ENCODE measurements around the gene CACNA2D2. TPM values are rescaled to one million over a fixed set of nuclear protein-coding genes. Genes with fewer than 3 reads are reported as not detected.

The CACNA2D2 gene
- total RNA-seq, 1 donor from 2014 or later = 5.0 TPM

DNA sequence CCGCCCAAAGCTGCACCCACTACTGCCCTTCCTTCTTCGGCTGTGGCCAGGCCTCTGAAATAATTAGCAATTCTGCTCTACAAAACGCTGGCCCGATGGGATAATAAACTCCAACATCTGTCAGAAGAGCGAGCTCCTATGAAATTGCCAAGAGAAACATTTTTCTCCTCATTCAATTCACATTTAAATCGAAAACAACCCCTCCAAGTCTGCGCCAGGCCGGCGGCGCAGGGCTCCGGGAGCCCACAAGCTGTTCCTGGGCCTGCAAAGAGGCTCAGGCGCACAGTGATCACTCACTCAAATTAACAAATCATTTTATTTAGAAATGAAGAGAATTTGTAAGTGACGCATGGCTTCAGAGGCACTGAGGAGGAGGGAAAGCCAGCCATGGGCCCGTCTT, 88.8 kb downstream of the CACNA2D2 start:
- H3K4me3 Mint-ChIP-seq (ENCODE audit: unreplicated experiment) = no peak overlapping the region
- DNase-seq = no peak
- H3K27me3 Mint-ChIP-seq (ENCODE audit: unreplicated experiment) = peaks cover 2% of the 10 kb centered on the region
- H3K9me3 Mint-ChIP-seq (ENCODE audit: unreplicated experiment) = peaks cover 3% of the 10 kb centered on the region
- TF ChIP-seq, protein P1, sequence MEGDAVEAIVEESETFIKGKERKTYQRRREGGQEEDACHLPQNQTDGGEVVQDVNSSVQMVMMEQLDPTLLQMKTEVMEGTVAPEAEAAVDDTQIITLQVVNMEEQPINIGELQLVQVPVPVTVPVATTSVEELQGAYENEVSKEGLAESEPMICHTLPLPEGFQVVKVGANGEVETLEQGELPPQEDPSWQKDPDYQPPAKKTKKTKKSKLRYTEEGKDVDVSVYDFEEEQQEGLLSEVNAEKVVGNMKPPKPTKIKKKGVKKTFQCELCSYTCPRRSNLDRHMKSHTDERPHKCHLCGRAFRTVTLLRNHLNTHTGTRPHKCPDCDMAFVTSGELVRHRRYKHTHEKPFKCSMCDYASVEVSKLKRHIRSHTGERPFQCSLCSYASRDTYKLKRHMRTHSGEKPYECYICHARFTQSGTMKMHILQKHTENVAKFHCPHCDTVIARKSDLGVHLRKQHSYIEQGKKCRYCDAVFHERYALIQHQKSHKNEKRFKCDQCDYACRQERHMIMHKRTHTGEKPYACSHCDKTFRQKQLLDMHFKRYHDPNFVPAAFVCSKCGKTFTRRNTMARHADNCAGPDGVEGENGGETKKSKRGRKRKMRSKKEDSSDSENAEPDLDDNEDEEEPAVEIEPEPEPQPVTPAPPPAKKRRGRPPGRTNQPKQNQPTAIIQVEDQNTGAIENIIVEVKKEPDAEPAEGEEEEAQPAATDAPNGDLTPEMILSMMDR (IDR thresholded peaks at IDR 0.05; ENCODE audit: partially characterized antibody, unreplicated experiment) = no peak
- H3K4me1 Mint-ChIP-seq (ENCODE audit: low read depth, unreplicated experiment) = peaks cover 2% of the 10 kb centered on the region
- no peak overlapping the region for H3K27ac Mint-ChIP-seq (ENCODE audit: unreplicated experiment)
- no peaks in the 10 kb centered on the region for H3K36me3 Mint-ChIP-seq (ENCODE audit: unreplicated experiment)

DNA sequence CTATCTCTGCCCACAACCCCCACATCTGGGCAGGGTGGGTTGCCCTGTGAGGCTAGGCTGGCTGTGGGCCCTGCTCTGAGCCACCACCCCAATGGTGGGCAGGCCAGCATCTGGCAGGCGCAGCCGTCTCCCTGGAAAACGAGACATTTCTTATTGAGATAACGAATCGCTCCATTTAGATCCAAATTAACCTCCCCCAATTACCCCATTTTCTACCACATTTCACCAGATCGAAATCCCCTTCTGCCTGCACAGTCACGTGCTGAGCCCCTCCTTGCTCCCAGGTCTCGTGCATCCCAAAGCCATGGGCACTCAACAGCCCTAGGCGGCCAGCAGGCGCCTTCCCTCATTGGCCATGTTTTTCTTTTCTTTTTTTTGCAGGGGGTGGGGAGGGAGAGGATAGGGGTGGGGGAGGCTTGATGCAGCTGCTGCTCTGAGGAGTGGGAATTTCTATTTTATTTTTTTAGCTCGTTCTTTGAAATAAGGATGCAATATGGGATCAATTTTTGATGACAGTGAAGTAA, 91.1 kb downstream of the CACNA2D2 start:
- Mint-ChIP-seq H3K36me3 (ENCODE audit: unreplicated experiment) (no peaks in the 10 kb centered on the region), H3K4me3 (ENCODE audit: unreplicated experiment) (no peak overlapping the region), H3K27me3 (ENCODE audit: unreplicated experiment) (peaks cover 6% of the 10 kb centered on the region), H3K4me1 (ENCODE audit: low read depth, unreplicated experiment) (peaks cover 2% of the 10 kb centered on the region), H3K27ac (ENCODE audit: unreplicated experiment) (no peak overlapping the region), H3K9me3 (ENCODE audit: unreplicated experiment) (peaks cover 2% of the 10 kb centered on the region)
- TF ChIP-seq, protein P1 (IDR thresholded peaks at IDR 0.05; ENCODE audit: partially characterized antibody, unreplicated experiment) = no peak
- DNase-seq = no peak

DNA sequence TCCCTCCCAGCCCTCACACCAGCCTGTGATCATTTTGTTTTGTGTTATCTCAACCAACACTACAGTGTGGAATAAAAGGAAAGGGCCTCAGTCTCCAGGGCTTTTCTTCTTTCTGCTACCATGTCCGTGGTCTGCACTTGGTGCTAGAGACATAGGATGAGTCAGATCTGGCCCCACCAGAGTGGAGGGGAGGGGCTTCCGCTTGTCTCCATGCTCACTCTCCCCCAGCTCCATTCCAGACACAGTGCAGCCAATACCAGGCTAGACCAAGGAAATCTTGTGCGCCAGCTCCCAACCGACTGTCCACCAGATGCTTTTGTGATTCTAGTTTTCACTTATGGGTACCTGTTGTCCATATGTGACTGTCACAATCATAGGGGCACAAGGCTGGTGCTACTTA, 92.2 kb downstream of the CACNA2D2 start:
- Mint-ChIP-seq H3K4me1 (ENCODE audit: low read depth, unreplicated experiment) (peaks cover 2% of the 10 kb centered on the region), H3K27ac (ENCODE audit: unreplicated experiment) (no peak overlapping the region), H3K27me3 (ENCODE audit: unreplicated experiment) (peaks cover 4% of the 10 kb centered on the region), H3K4me3 (ENCODE audit: unreplicated experiment) (no peak overlapping the region), H3K9me3 (ENCODE audit: unreplicated experiment) (peaks cover 1% of the 10 kb centered on the region), H3K36me3 (ENCODE audit: unreplicated experiment) (no peaks in the 10 kb centered on the region)
- TF ChIP-seq, protein P1 (IDR thresholded peaks at IDR 0.05; ENCODE audit: partially characterized antibody, unreplicated experiment) = no peak
- DNase-seq = no peak

DNA sequence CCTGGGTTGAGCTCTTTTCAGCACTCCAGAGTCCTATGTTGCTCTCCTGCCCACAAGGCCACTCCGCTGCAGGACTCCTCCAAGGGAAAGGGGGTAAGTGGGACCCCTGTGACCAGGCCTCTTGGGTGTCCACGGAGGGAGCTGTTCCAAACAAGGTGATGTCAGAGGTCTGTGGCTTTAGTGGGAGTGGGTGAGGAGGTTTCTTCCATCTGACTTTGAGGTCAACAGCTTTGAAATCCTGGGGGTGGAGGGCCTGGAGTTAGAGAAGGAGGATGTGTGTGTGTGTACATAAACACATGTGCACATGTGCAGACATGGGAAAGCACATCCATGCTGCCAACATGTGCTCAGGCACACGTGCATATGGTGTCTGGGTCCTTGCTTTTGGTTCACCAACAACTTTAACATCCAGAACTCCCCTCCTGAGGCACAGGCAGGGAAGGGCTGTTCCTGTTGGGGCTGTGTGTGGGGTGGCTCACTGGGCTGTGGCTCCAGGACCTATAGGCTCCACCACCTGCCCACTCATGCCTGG, 92.8 kb downstream of the CACNA2D2 start:
- Mint-ChIP-seq H3K27me3 (ENCODE audit: unreplicated experiment) (peaks cover 4% of the 10 kb centered on the region), H3K36me3 (ENCODE audit: unreplicated experiment) (no peaks in the 10 kb centered on the region), H3K4me3 (ENCODE audit: unreplicated experiment) (no peak overlapping the region), H3K27ac (ENCODE audit: unreplicated experiment) (no peak overlapping the region), H3K4me1 (ENCODE audit: low read depth, unreplicated experiment) (no peaks in the 10 kb centered on the region), H3K9me3 (ENCODE audit: unreplicated experiment) (peaks cover 1% of the 10 kb centered on the region)
- no peak for DNase-seq
- TF ChIP-seq, protein P1 (IDR thresholded peaks at IDR 0.05; ENCODE audit: partially characterized antibody, unreplicated experiment) = no peak

DNA sequence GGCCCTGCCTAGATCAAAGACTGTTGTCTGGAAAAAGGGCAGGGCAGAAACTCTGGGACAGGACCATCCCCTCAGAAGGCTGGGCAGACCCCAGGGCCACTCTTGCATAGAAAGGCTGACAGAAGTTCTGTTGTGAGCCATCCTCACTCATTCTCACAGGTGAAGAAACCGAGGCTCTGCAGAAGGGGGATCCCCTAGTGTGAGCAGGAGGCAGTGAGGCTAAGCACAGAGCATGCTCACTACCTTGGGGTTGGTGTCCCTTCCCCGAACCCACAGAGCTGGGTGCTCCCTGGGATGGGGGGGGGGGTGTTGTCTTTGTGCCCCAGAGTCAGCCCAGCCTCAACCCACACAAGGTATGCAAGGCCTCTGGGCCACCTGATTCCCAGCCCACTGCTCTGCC, 93.2 kb downstream of the CACNA2D2 start:
- no peak overlapping the region for H3K4me3 Mint-ChIP-seq (ENCODE audit: unreplicated experiment)
- TF ChIP-seq, protein P1 (IDR thresholded peaks at IDR 0.05; ENCODE audit: partially characterized antibody, unreplicated experiment) = no peak
- no peaks in the 10 kb centered on the region for H3K36me3 Mint-ChIP-seq (ENCODE audit: unreplicated experiment)
- H3K9me3 Mint-ChIP-seq (ENCODE audit: unreplicated experiment) = peaks cover 1% of the 10 kb centered on the region
- H3K27ac Mint-ChIP-seq (ENCODE audit: unreplicated experiment) = no peak overlapping the region
- no peaks in the 10 kb centered on the region for H3K4me1 Mint-ChIP-seq (ENCODE audit: low read depth, unreplicated experiment)
- DNase-seq = no peak
- H3K27me3 Mint-ChIP-seq (ENCODE audit: unreplicated experiment) = peaks cover 4% of the 10 kb centered on the region

Measured in glutamatergic neuron (in vitro differentiated cells).